Fibroblast of lung (primary cell): Measurements from ENCODE around the gene CABLES2. TPM values are rescaled to one million over a fixed set of nuclear protein-coding genes. Genes with fewer than 3 reads are reported as not detected.

ENCODE experiments used
- DNase-seq, 2 donors: peaks; one replicate each; pipeline versions ENCODE4 v3.0.0 to v3.0.0-alpha.2; 2010; ENCODE audit warnings: low read depth in 2 of 2
- H2AFZ ChIP-seq: 2 replicates; pipeline ENCODE4 v1.5.1; 2012; ENCODE audit warnings: low read length, control low read depth, inconsistent platforms
- H3K27ac ChIP-seq: 2 replicates; pipeline ENCODE4 v1.5.1; 2011; ENCODE audit warnings: low read length, control low read depth; ENCODE audit not compliant: insufficient read depth
- H3K27me3 ChIP-seq: 2 replicates; pipeline ENCODE4 v1.5.1; 2011; ENCODE audit warnings: mild to moderate bottlenecking, low read length; ENCODE audit not compliant: control insufficient read depth, insufficient read depth
- H3K36me3 ChIP-seq: 2 replicates; pipeline ENCODE4 v1.5.1; 2011; ENCODE audit warnings: low read length; ENCODE audit not compliant: control insufficient read depth, insufficient read depth
- H3K4me1 ChIP-seq: 2 replicates; pipeline ENCODE4 v1.5.1; 2011; ENCODE audit warnings: low read length; ENCODE audit not compliant: control insufficient read depth, insufficient read depth; ENCODE audit errors: extremely low read depth
- H3K4me2 ChIP-seq: 2 replicates; pipeline ENCODE4 v1.5.1; 2011; ENCODE audit warnings: low read length, control low read depth; ENCODE audit not compliant: insufficient read depth; ENCODE audit errors: extremely low read depth
- H3K4me3 ChIP-seq, 4 experiments: fragments of 200-600 bp in 1 of 4; sonication (generic) in 1 of 4; replicated peaks in 1 of 4; 2 replicates each; pipeline ENCODE4 v1.5.1; 2011 to 2016; ENCODE audit warnings: low read length in 4 of 4, low read depth in 3 of 4, mild to moderate bottlenecking in 3 of 4, control low read depth in 2 of 4, inconsistent platforms in 1 of 4, mixed read lengths in 1 of 4; ENCODE audit not compliant: insufficient read depth in 1 of 4; ENCODE audit errors: control extremely low read depth in 1 of 4
- H3K79me2 ChIP-seq: 2 replicates; pipeline ENCODE4 v1.5.1; 2012; ENCODE audit warnings: mild to moderate bottlenecking, low read length, inconsistent platforms; ENCODE audit not compliant: control insufficient read depth, insufficient read depth
- H3K9ac ChIP-seq: 2 replicates; pipeline ENCODE4 v1.5.1; 2011; ENCODE audit warnings: mild to moderate bottlenecking, low read length, control low read depth; ENCODE audit not compliant: insufficient read depth
- H3K9me3 ChIP-seq: 2 replicates; pipeline ENCODE4 v1.5.1; 2012; ENCODE audit warnings: low read depth, low read length; ENCODE audit not compliant: control insufficient read depth, insufficient read depth
- H4K20me1 ChIP-seq: 2 replicates; pipeline ENCODE4 v1.5.1; 2011; ENCODE audit warnings: low read length; ENCODE audit not compliant: control insufficient read depth, insufficient read depth; ENCODE audit errors: extremely low read depth
- EZH2 ChIP-seq: IDR thresholded peaks from 2 replicates; pipeline ENCODE4 v1.5.1; 2012; ENCODE audit warnings: low read length, control low read depth, mild to moderate bottlenecking; ENCODE audit errors: missing control alignments
- polyA plus RNA-seq, 2 donors: library from polyadenylated mRNA; depleted of rRNA in 1 of 2; stranded (reverse) in 1 of 2; unstranded in 1 of 2; fragments of >200 nt; gene quantifications; 2 replicates each; pipeline ENCODE4 v1.2.1, GENCODE V29; 2011 to 2012; ENCODE audit warnings: missing spikeins in 1 of 2
- total RNA-seq: library from RNA; depleted of rRNA; stranded (reverse); fragments of >200 nt; gene quantifications from 2 replicates; pipeline ENCODE4 v1.2.1, GENCODE V29; 2014
- TF ChIP-seq, protein P1 (sequence below), 2 donors: IDR thresholded peaks in 1 of 2; conservative IDR thresholded peaks in 1 of 2; 1 replicate in 1 of 2; 2 replicates in 1 of 2; pipeline ENCODE4 v1.5.1; 2011 to 2012; ENCODE audit warnings: low read length in 2 of 2, control low read depth in 1 of 2, inconsistent platforms in 1 of 2, low read depth in 1 of 2, mild to moderate bottlenecking in 1 of 2

The CABLES2 gene
- total and polyA plus RNA-seq, 2 donors (not counting 1 experiment from before 2014, with no cell fraction given): 0.66 to 2.9 TPM

DNA sequence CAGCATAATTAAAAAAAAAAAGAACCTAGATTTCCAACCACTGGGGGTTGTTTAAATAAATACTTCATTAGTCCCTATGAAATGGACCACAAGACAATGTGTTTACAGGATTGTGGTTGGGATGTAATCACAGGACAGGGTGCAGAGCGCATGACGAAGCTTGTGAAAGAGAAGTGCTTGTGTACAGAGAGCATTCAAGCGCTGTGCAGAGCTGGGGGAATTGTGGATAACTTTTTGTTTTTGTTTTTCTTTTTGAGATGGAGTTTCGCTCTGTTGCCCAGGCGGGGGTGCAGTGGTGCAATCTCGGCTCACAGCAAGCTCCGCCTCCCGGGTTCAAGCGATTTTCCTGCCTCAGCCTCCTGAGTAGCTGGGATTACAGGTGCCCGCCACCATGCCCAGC lies 62.3 kb downstream of the CABLES2 start:
- H3K79me2 ChIP-seq: no peaks in the 10 kb centered on the region
- TF ChIP-seq, protein P1, sequence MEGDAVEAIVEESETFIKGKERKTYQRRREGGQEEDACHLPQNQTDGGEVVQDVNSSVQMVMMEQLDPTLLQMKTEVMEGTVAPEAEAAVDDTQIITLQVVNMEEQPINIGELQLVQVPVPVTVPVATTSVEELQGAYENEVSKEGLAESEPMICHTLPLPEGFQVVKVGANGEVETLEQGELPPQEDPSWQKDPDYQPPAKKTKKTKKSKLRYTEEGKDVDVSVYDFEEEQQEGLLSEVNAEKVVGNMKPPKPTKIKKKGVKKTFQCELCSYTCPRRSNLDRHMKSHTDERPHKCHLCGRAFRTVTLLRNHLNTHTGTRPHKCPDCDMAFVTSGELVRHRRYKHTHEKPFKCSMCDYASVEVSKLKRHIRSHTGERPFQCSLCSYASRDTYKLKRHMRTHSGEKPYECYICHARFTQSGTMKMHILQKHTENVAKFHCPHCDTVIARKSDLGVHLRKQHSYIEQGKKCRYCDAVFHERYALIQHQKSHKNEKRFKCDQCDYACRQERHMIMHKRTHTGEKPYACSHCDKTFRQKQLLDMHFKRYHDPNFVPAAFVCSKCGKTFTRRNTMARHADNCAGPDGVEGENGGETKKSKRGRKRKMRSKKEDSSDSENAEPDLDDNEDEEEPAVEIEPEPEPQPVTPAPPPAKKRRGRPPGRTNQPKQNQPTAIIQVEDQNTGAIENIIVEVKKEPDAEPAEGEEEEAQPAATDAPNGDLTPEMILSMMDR (conservative IDR thresholded peaks at IDR 0.05 in 1 of 2, IDR thresholded peaks at IDR 0.05 in 1 of 2; ENCODE audit: low read depth in 1 of 2, low read length in 2 of 2): no peak
- TF ChIP-seq EZH2: no peak
- H3K9me3 ChIP-seq: no peaks in the 10 kb centered on the region
- H3K9ac ChIP-seq: no peak overlapping the region
- peak; percentile 43 to 89 for DNase-seq
- no peak overlapping the region for H3K27ac ChIP-seq
- no peak overlapping the region for H2AFZ ChIP-seq
- peaks cover 14% of the 10 kb centered on the region for H3K36me3 ChIP-seq
- H3K4me2 ChIP-seq: no peak overlapping the region
- no peaks in the 10 kb centered on the region for H4K20me1 ChIP-seq
- H3K4me1 ChIP-seq: no peaks in the 10 kb centered on the region
- no peaks in the 10 kb centered on the region for H3K27me3 ChIP-seq
- H3K4me3 ChIP-seq: no peak overlapping the region

DNA sequence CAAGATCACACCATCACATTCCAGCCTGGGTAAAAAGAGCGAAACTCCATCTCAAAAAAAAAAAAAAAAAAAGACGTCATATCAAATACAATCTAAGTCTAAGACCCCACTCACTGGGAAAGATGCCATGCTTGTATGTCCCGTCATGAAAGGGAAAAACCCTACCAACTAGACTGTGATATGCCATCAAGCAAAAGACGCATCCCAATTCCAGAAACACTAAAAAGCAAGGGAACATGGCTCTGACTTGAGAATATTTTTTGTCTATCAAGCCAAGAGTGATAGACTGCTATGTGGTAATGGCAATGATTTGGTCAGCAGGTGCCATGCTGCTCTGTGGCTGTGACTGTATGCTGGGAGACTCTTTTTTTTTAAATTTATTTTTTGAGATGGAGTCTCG lies 63.0 kb downstream of the CABLES2 start:
- H3K9me3 ChIP-seq: no peaks in the 10 kb centered on the region
- H2AFZ ChIP-seq: no peak overlapping the region
- no peak overlapping the region for H3K27ac ChIP-seq
- H3K27me3 ChIP-seq: no peaks in the 10 kb centered on the region
- peaks cover 13% of the 10 kb centered on the region for H3K36me3 ChIP-seq
- no peaks in the 10 kb centered on the region for H3K4me1 ChIP-seq
- no peaks in the 10 kb centered on the region for H3K79me2 ChIP-seq
- DNase-seq: no peak
- no peaks in the 10 kb centered on the region for H4K20me1 ChIP-seq
- no peak overlapping the region for H3K4me2 ChIP-seq
- TF ChIP-seq EZH2: no peak
- TF ChIP-seq, protein P1 (conservative IDR thresholded peaks at IDR 0.05 in 1 of 2, IDR thresholded peaks at IDR 0.05 in 1 of 2; ENCODE audit: low read depth in 1 of 2, low read length in 2 of 2): no peak
- no peak overlapping the region for H3K9ac ChIP-seq
- H3K4me3 ChIP-seq: no peak overlapping the region

DNA sequence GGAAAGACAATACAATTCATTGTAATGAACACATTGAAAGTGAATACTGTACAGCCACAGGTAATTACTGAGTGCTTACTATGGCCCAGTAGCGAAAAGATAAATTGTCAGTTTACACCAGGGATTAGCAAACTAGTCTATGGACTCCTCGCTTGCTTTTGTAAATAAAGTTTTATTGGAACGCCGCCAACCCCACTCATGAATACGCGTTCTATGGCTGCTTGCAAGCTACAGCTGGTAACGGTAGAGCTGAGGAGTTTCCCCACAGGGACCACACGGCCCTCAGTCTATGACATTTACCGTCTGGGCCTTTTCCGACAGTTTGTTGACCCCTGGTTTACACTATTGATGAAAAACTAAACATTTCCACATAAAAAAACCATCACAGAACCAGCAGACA lies 64.2 kb downstream of the CABLES2 start:
- H3K27me3 ChIP-seq: no peaks in the 10 kb centered on the region
- no peak overlapping the region for H3K27ac ChIP-seq
- no peak overlapping the region for H3K9ac ChIP-seq
- TF ChIP-seq, protein P1 (conservative IDR thresholded peaks at IDR 0.05 in 1 of 2, IDR thresholded peaks at IDR 0.05 in 1 of 2; ENCODE audit: low read depth in 1 of 2, low read length in 2 of 2): no peak
- TF ChIP-seq EZH2: no peak
- no peak overlapping the region for H3K4me2 ChIP-seq
- peak in 1 of 2 donors; percentile 56 for DNase-seq
- no peaks in the 10 kb centered on the region for H3K4me1 ChIP-seq
- no peak overlapping the region for H3K4me3 ChIP-seq
- no peaks in the 10 kb centered on the region for H3K9me3 ChIP-seq
- H4K20me1 ChIP-seq: no peaks in the 10 kb centered on the region
- H3K79me2 ChIP-seq: no peaks in the 10 kb centered on the region
- peaks cover 16% of the 10 kb centered on the region for H3K36me3 ChIP-seq
- H2AFZ ChIP-seq: no peak overlapping the region
